Tibial artery (tissue), 4 donors: ENCODE data around the gene ZNF841.

Experiments used
- DNase-seq, 2 donors: peaks; one replicate each; pipeline ENCODE4 v3.0.0-alpha.2; 2019
- H3K27ac ChIP-seq, 2 donors: fragments of 200-600 bp; sonication (generic) in 1 of 2; 1 replicate in 1 of 2; 2 replicates in 1 of 2; pipeline ENCODE4 v1.5.1; 2018 to 2019; ENCODE audit warnings: mild to moderate bottlenecking in 1 of 2
- H3K27me3 ChIP-seq, 2 donors: fragments of 200-600 bp; sonication (generic) in 1 of 2; one replicate each; pipeline versions ENCODE4 v1.5.1 to v1.6.0; 2016 to 2019
- H3K36me3 ChIP-seq, 3 donors: fragments of 200-600 bp; sonication (generic) in 2 of 3; one replicate each; pipeline ENCODE4 v1.5.1; 2016 to 2019; ENCODE audit warnings: mild to moderate bottlenecking in 2 of 3
- H3K4me1 ChIP-seq, 4 donors: fragments of 200-600 bp; sonication (generic) in 2 of 4; 1 replicate in 3 of 4; 2 replicates in 1 of 4; pipeline ENCODE4 v1.5.1; 2016 to 2019
- H3K4me3 ChIP-seq, 2 donors: fragments of 200-600 bp; sonication (generic) in 1 of 2; 1 replicate in 1 of 2; 2 replicates in 1 of 2; pipeline ENCODE4 v1.5.1; 2018 to 2019; ENCODE audit warnings: mild to moderate bottlenecking in 2 of 2
- H3K9me3 ChIP-seq, 3 donors: fragments of 200-600 bp; sonication (generic) in 1 of 3; one replicate each; pipeline ENCODE4 v1.5.1; 2016 to 2019
- CTCF ChIP-seq, 2 experiments: fragments of 200-600 bp in 1 of 2; fragments of 450-650 bp in 1 of 2; IDR thresholded peaks; one replicate each; pipeline ENCODE4 v1.5.1; 2017 to 2019; ENCODE audit warnings: antibody characterized with exemption in 2 of 2, mild to moderate bottlenecking in 1 of 2, moderate library complexity in 1 of 2
- intact Hi-C: fragments of 100-400 bp; cut with DNase I; formaldehyde crosslinking; loops from one replicate; pipeline ENCODE4 v1.15.0; 2023; ENCODE audit warnings: low total_unique reads

ZNF841 gene

GRCh38 chr19:52138983-52139251 is 43.4 kb upstream of the ZNF841 start:
- TF ChIP-seq CTCF (IDR thresholded peaks at IDR 0.05), result no peak
- Histone ChIP-seq H3K27ac (peak overlapping the region; percentile 84 to 90), H3K9me3 (no peaks in the 10 kb centered on the region), H3K27me3 (no peaks in the 10 kb centered on the region), H3K4me1 (peaks cover 0 to 21% (median 8%) of the 10 kb centered on the region in 4 donors), H3K4me3 (peak overlapping the region; percentile 65 to 79), H3K36me3 (no peaks in the 10 kb centered on the region)
- intact Hi-C loops, result loop anchor here (1.0 to 2.0 kb wide), 3 partner anchors 31 to 98 kb away; no protein-coding TSS in a partner anchor
- no peak for DNase-seq

DNA sequence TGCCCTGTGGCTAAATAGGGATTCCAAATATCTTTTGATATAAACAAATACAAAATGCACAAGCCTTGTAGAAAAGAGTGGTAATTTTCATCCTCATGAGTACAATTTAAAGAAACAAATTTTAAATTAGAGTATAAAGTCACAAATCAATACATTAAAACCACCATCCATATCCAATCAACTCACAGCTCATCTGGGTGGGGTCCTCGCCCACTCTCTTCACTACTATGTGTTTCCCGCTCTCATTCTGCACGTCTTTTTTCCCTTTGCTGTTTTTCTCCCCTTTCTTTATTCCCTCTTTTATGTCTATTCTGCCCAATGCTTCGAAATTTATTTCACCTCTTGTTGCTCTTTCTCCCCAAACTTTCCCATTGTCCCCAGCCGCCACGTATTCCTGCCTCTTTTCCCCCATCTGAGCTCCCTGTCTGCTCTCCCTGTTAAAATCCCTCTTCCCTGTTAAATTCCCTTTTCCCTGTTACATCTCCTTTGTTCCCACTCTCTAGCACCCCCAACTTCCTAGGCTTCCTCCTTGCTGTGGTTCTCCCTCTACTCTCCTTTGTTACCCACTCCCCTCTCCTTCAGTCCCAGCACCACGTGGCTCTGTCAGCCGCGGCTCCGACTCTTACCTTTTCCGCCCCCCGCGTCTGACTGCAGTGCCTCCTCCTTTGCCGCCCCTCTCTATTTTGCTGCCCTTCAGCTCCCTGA is 42.9 kb upstream of the ZNF841 start:
- Histone ChIP-seq H3K36me3 (no peaks in the 10 kb centered on the region), H3K9me3 (no peaks in the 10 kb centered on the region), H3K4me3 (peak overlapping the region; percentile 65 to 79), H3K27ac (peak overlapping the region; percentile 84 to 90), H3K27me3 (no peaks in the 10 kb centered on the region), H3K4me1 (peaks cover 0 to 21% (median 8%) of the 10 kb centered on the region in 4 donors)
- DNase-seq, result peak in 1 of 2 donors; percentile 23
- intact Hi-C loops, result loop anchor here (2.0 kb wide), 2 partner anchors 50 to 98 kb away; no protein-coding TSS in a partner anchor
- no peak for TF ChIP-seq CTCF (IDR thresholded peaks at IDR 0.05)

DNA sequence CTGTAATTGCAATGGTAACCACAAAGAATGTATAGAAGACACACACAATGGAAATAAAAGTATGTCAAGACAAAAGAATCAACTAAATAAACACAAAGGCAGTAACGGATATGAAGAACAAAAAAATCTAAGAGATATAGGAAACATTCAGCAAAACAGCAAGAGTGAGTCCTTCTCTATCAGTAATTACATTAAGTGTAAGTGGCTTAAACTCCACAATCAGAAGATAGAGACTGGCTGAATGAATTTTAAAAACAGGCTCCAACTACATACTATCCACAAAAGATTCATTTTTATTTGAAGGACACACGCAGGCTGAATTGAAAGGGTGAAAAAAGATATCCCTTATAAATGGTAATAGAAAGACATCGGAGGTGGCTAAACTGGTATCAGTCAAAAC is 24.7 kb upstream of the ZNF841 start:
- TF ChIP-seq CTCF (IDR thresholded peaks at IDR 0.05), result no peak
- Histone ChIP-seq H3K4me3 (no peak overlapping the region), H3K36me3 (peaks cover 98 to 100% (median 100%) of the 10 kb centered on the region in 3 donors)

GRCh38 chr19:52115526-52116053 is 20.0 kb upstream of the ZNF841 start:
- TF ChIP-seq CTCF (IDR thresholded peaks at IDR 0.05), result no peak
- no peak for DNase-seq
- Histone ChIP-seq H3K4me1 (no peaks in the 10 kb centered on the region), H3K36me3 (peaks cover 60 to 84% (median 82%) of the 10 kb centered on the region in 3 donors), H3K27ac (no peak overlapping the region), H3K27me3 (no peaks in the 10 kb centered on the region), H3K4me3 (no peak overlapping the region), H3K9me3 (peaks cover 12 to 100% (median 98%) of the 10 kb centered on the region in 3 donors)
- intact Hi-C loops, result no loop called here

More for the DNA sequence above, 24.7 kb upstream of the ZNF841 start:
- no peak for DNase-seq
- no peaks in the 10 kb centered on the region for H3K4me1 ChIP-seq
- intact Hi-C loops, result no loop called here
- H3K27ac ChIP-seq, result no peak overlapping the region
- H3K27me3 ChIP-seq, result no peaks in the 10 kb centered on the region
- peaks cover 4 to 88% (median 85%) of the 10 kb centered on the region in 3 donors for H3K9me3 ChIP-seq

GRCh38 chr19:52114691-52115090 is 19.1 kb upstream of the ZNF841 start:
- no peak for DNase-seq
- Histone ChIP-seq H3K9me3 (peaks cover 12 to 100% (median 96%) of the 10 kb centered on the region in 3 donors), H3K27me3 (no peaks in the 10 kb centered on the region), H3K4me1 (no peaks in the 10 kb centered on the region), H3K4me3 (no peak overlapping the region), H3K27ac (no peak overlapping the region), H3K36me3 (peaks cover 51 to 75% (median 73%) of the 10 kb centered on the region in 3 donors)
- intact Hi-C loops, result no loop called here
- no peak for TF ChIP-seq CTCF (IDR thresholded peaks at IDR 0.05)
